GM12872 (cell line): Measurements from ENCODE around the gene SH3PXD2A.

Source experiments
- CTCF ChIP-seq: IDR thresholded peaks from 3 replicates; pipeline ENCODE4 v1.5.1; 2011; ENCODE audit warnings: low read depth, mild to moderate bottlenecking, low read length, moderate library complexity; ENCODE audit not compliant: insufficient read depth

The SH3PXD2A gene

GRCh38 chr10:103545771-103546281, 309.6 kb downstream of the SH3PXD2A start:
- TF ChIP-seq CTCF: no peak

- no peak for TF ChIP-seq CTCF
These were observed 310.0 kb downstream of the SH3PXD2A start for GRCh38 chr10:103545366-103545765.

- TF ChIP-seq CTCF: no peak
These were observed 310.6 kb downstream of the SH3PXD2A start for GRCh38 chr10:103544657-103545310.
